HG03135 (cell line): ENCODE measurements around the gene RMRP.
"Not testable (repeated sequence)": the region's sequence is repeated elsewhere in the genome, so short reads cannot be mapped to it uniquely, and the experiment has no call there.

ENCODE experiments used
- ATAC-seq: cut with Tn5 transposase; IDR thresholded peaks from one replicate; pipeline ENCODE4 v1.9.1; 2021; ENCODE audit warnings: mild to moderate bottlenecking, moderate library complexity; ENCODE audit not compliant: unreplicated experiment

The RMRP gene

GRCh38 chr9:35615981-35616680 lies 41.7 kb downstream of the RMRP start:
- ATAC-seq = no peak

- no peak for ATAC-seq
Observed at GRCh38 chr9:35612843-35613242, 45.0 kb downstream of the RMRP start.

GRCh38 chr9:35612066-35612465 lies 45.8 kb downstream of the RMRP start:
- not testable (repeated sequence) for ATAC-seq

GRCh38 chr9:35611230-35611797 lies 46.5 kb downstream of the RMRP start:
- ATAC-seq = no peak

GRCh38 chr9:35609820-35610163 lies 48.0 kb downstream of the RMRP start:
- no peak for ATAC-seq

GRCh38 chr9:35609001-35609819 lies 48.6 kb downstream of the RMRP start:
- no peak for ATAC-seq

GRCh38 chr9:35608221-35608620 lies 49.6 kb downstream of the RMRP start:
- ATAC-seq = no peak
